ENCODE measurements around the gene ACP7. TPM values are rescaled to one million over a fixed set of nuclear protein-coding genes. Genes with fewer than 3 reads are reported as not detected.

The ACP7 gene
- total RNA-seq, 1 experiment from 2014 or later: 0.11 TPM

- no peak for TF ChIP-seq ATF2 (CRISPR knock-in tag; IDR thresholded peaks at IDR 0.05; ENCODE audit: borderline replicate concordance, low read depth)
Measured at GRCh38 chr19:39109641-39110040, 25.5 kb downstream of the ACP7 start (continued).

- Mint-ChIP-seq H3K4me1 (peaks cover 10% of the 10 kb centered on the region), H3K36me3 (no peaks in the 10 kb centered on the region)
- POLR2A ChIA-PET: no interaction called here
Measured at GRCh38 chr19:39110263-39110967, 26.2 kb downstream of the ACP7 start.

GRCh38 chr19:39111593-39112199 is 27.5 kb downstream of the ACP7 start:
- ChIA-PET CTCF (interaction anchor here (0.8 to 1.2 kb wide), 6 partner anchors 10 to 87 kb away, joined by 3 to 5 read pairs (median 4); partner anchors contain the start of gene NCCRP1), POLR2A (no interaction called here)

More at GRCh38 chr19:39110263-39110967, 26.2 kb downstream of the ACP7 start:
- Mint-ChIP-seq H3K4me3 (no peak overlapping the region), H3K27me3 (ENCODE audit: low read depth) (peaks cover 9% of the 10 kb centered on the region; the same call in 1 of the 2 replicates), H3K9me3 (no peaks in the 10 kb centered on the region), H3K27ac (no peak overlapping the region; the same call in 1 of the 2 replicates)
- CTCF ChIA-PET: interaction anchor here (0.9 kb wide), 1 partner anchor 8 kb away, joined by 4 read pairs; no protein-coding TSS in a partner anchor
- peak; percentile 71 for ATAC-seq
- peak; percentile 84 for TF ChIP-seq CTCF (IDR thresholded peaks at IDR 0.05)
- TF ChIP-seq ELF4 (CRISPR knock-in tag; IDR thresholded peaks at IDR 0.05; ENCODE audit: low read depth): no peak
- no peak for TF ChIP-seq ZBTB43 (CRISPR knock-in tag; IDR thresholded peaks at IDR 0.05)
- no peak for TF ChIP-seq FOXP4 (CRISPR knock-in tag; IDR thresholded peaks at IDR 0.05)
- no peak for TF ChIP-seq ATF1 (CRISPR knock-in tag; IDR thresholded peaks at IDR 0.05)
- DNase-seq (ENCODE audit: low spot score): peak; percentile 75

More at GRCh38 chr19:39111593-39112199, 27.5 kb downstream of the ACP7 start:
- Mint-ChIP-seq H3K27me3 (ENCODE audit: low read depth) (peaks cover 5% of the 10 kb centered on the region; the same call in 1 of the 2 replicates), H3K27ac (no peak overlapping the region), H3K9me3 (no peaks in the 10 kb centered on the region), H3K4me1 (peaks cover 6% of the 10 kb centered on the region), H3K4me3 (no peak overlapping the region), H3K36me3 (no peaks in the 10 kb centered on the region)
- no peak for TF ChIP-seq TP53 (CRISPR knock-in tag; IDR thresholded peaks at IDR 0.05)
- TF ChIP-seq ZNF425 (CRISPR knock-in tag; conservative IDR thresholded peaks at IDR 0.05): no peak
- TF ChIP-seq FOXJ3 (CRISPR knock-in tag; IDR thresholded peaks at IDR 0.05; ENCODE audit: borderline replicate concordance): no peak
- TF ChIP-seq JAZF1 (CRISPR knock-in tag; IDR thresholded peaks at IDR 0.05): no peak
- DNase-seq (ENCODE audit: low spot score) (no peak), ATAC-seq (0 out of 2 replicates have a peak, but pooled peaks have one; percentile 16)
